ENCODE results near the gene CCDC27. TPM values are rescaled to one million over a fixed set of nuclear protein-coding genes. Genes with fewer than 3 reads are reported as not detected.

Gene CCDC27
- total RNA-seq, 2 donors from 2014 or later, result not detected

- no peak overlapping the region for H3K4me3 ChIP-seq
- no peak overlapping the region for H3K27ac ChIP-seq
- no peak for DNase-seq (ENCODE audit: low spot score)
- no peak for TF ChIP-seq CTCF (IDR thresholded peaks at IDR 0.05)
- peaks cover 0 to 25% of the 10 kb centered on the region in 2 donors for H3K4me1 ChIP-seq
- peaks cover 54% of the 10 kb centered on the region for H3K36me3 ChIP-seq
- H3K9me3 ChIP-seq, result no peaks in the 10 kb centered on the region
- H3K27me3 ChIP-seq, result no peaks in the 10 kb centered on the region
Measured at GRCh38 chr1:3779265-3779911, 27.1 kb downstream of the CCDC27 start.

- no peak for DNase-seq (ENCODE audit: low spot score)
- Histone ChIP-seq H3K27me3 (no peaks in the 10 kb centered on the region), H3K27ac (no peak overlapping the region), H3K9me3 (no peaks in the 10 kb centered on the region), H3K4me3 (no peak overlapping the region), H3K36me3 (peaks cover 60% of the 10 kb centered on the region), H3K4me1 (peaks cover 0 to 19% of the 10 kb centered on the region in 2 donors)
- TF ChIP-seq CTCF (IDR thresholded peaks at IDR 0.05), result no peak
Measured at GRCh38 chr1:3779912-3780416, 27.7 kb downstream of the CCDC27 start.

- H3K27me3 ChIP-seq, result no peaks in the 10 kb centered on the region
- no peak for TF ChIP-seq CTCF (IDR thresholded peaks at IDR 0.05)
- peaks cover 62% of the 10 kb centered on the region for H3K36me3 ChIP-seq
- no peak overlapping the region for H3K27ac ChIP-seq
- H3K9me3 ChIP-seq, result no peaks in the 10 kb centered on the region
- H3K4me3 ChIP-seq, result no peak overlapping the region
- DNase-seq (ENCODE audit: low spot score), result no peak
- peaks cover 0 to 10% of the 10 kb centered on the region in 2 donors for H3K4me1 ChIP-seq
Measured at GRCh38 chr1:3780901-3781300, 28.7 kb downstream of the CCDC27 start.

GRCh38 chr1:3783651-3784474 lies 31.6 kb downstream of the CCDC27 start:
- Histone ChIP-seq H3K36me3 (peaks cover 77% of the 10 kb centered on the region), H3K9me3 (no peaks in the 10 kb centered on the region), H3K4me1 (peaks cover 0 to 5% of the 10 kb centered on the region in 2 donors), H3K4me3 (no peak overlapping the region), H3K27me3 (no peaks in the 10 kb centered on the region), H3K27ac (no peak overlapping the region)
- TF ChIP-seq CTCF (IDR thresholded peaks at IDR 0.05), result no peak
- DNase-seq (ENCODE audit: low spot score), result no peak

- peaks cover 72% of the 10 kb centered on the region for H3K36me3 ChIP-seq
- no peak for DNase-seq (ENCODE audit: low spot score)
- H3K4me1 ChIP-seq, result peaks cover 0 to 14% of the 10 kb centered on the region in 2 donors
- H3K4me3 ChIP-seq, result no peak overlapping the region
- no peaks in the 10 kb centered on the region for H3K27me3 ChIP-seq
- H3K27ac ChIP-seq, result no peak overlapping the region
- no peaks in the 10 kb centered on the region for H3K9me3 ChIP-seq
- no peak for TF ChIP-seq CTCF (IDR thresholded peaks at IDR 0.05)
Measured at GRCh38 chr1:3785045-3785444, 32.8 kb downstream of the CCDC27 start.
